Adrenal gland (tissue), 5 donors: ENCODE results near the gene ZNF695.

Source experiments
- POLR2A ChIP-seq, 2 donors: fragments of 450-650 bp; IDR thresholded peaks; one replicate each; pipeline ENCODE4 v1.6.1; 2017; ENCODE audit warnings: antibody characterized with exemption in 2 of 2, mild to moderate bottlenecking in 2 of 2, moderate library complexity in 1 of 2
- TF ChIP-seq, protein P1 (sequence below), 6 experiments: fragments of 450-650 bp in 4 of 6; fragments of 200-600 bp in 2 of 6; sonication (generic) in 1 of 6; IDR thresholded peaks; 1 replicate in 5 of 6; 2 replicates in 1 of 6; pipeline versions ENCODE4 v1.5.1 to v1.8.0; 2016 to 2021; ENCODE audit warnings: antibody characterized with exemption in 6 of 6, mild to moderate bottlenecking in 2 of 6, moderate library complexity in 1 of 6
- donor health status: DM: no; HTN: no; CAD: no.

DNA sequence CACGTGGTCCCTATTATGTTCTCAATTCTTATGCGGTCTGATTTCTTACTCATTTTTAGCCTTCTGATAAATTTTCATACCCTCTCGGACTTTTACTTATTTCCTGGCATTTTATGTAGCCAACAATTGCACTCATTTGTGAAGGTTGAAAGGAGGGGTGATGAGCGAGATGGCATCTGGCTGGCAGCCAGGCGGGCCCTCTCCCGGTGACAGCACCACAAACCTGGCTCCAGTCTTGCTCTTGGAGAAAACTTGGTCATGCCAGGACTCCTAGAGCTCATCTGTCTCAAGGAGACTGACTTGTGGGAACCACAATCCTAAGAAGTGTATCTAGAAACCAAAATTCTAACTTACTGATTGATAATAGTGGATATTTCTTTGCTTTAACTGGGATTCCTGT is 61.5 kb downstream of the ZNF695 start:
- TF ChIP-seq, protein P1, sequence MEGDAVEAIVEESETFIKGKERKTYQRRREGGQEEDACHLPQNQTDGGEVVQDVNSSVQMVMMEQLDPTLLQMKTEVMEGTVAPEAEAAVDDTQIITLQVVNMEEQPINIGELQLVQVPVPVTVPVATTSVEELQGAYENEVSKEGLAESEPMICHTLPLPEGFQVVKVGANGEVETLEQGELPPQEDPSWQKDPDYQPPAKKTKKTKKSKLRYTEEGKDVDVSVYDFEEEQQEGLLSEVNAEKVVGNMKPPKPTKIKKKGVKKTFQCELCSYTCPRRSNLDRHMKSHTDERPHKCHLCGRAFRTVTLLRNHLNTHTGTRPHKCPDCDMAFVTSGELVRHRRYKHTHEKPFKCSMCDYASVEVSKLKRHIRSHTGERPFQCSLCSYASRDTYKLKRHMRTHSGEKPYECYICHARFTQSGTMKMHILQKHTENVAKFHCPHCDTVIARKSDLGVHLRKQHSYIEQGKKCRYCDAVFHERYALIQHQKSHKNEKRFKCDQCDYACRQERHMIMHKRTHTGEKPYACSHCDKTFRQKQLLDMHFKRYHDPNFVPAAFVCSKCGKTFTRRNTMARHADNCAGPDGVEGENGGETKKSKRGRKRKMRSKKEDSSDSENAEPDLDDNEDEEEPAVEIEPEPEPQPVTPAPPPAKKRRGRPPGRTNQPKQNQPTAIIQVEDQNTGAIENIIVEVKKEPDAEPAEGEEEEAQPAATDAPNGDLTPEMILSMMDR (IDR thresholded peaks at IDR 0.05) = no peak
- TF ChIP-seq POLR2A (IDR thresholded peaks at IDR 0.05) = no peak
